Mesendoderm (in vitro differentiated cells): ENCODE data around the gene SV2C.
A peak's percentile ranks its signal among the peaks of the same experiment; 100 is the strongest.

ENCODE experiments used
- DNase-seq: peaks from one replicate; pipeline ENCODE4 v3.0.0; 2013
- H2AK5ac ChIP-seq: 2 replicates; pipeline ENCODE4 v1.6.1; 2013; ENCODE audit warnings: low read length, inconsistent platforms
- H2BK120ac ChIP-seq: 2 replicates; pipeline ENCODE4 v1.6.1; 2013; ENCODE audit warnings: low read depth, mild to moderate bottlenecking, low read length, moderate library complexity, mixed read lengths
- H2BK15ac ChIP-seq: replicated peaks from 2 replicates; pipeline ENCODE4 v1.6.1; 2013; ENCODE audit warnings: low read depth, mild to moderate bottlenecking, moderate library complexity
- H2BK5ac ChIP-seq: 2 replicates; pipeline ENCODE4 v1.6.1; 2013; ENCODE audit warnings: low read length, inconsistent platforms
- H3K18ac ChIP-seq: 2 replicates; pipeline ENCODE4 v1.6.1; 2013; ENCODE audit warnings: mild to moderate bottlenecking, low read length, mixed read lengths
- H3K23ac ChIP-seq: one replicate; pipeline ENCODE4 v1.6.1; 2013; ENCODE audit warnings: low read length
- H3K27ac ChIP-seq: 2 replicates; pipeline ENCODE4 v1.5.1; 2013; ENCODE audit warnings: low read depth, mild to moderate bottlenecking, inconsistent platforms, low read length, moderate library complexity
- H3K27me3 ChIP-seq: 2 replicates; pipeline ENCODE4 v1.6.1; 2013; ENCODE audit warnings: low read length, control low read depth, mild to moderate bottlenecking, inconsistent platforms; ENCODE audit not compliant: insufficient read depth, poor library complexity
- H3K36me3 ChIP-seq: 2 replicates; pipeline ENCODE4 v1.6.1; 2013; ENCODE audit warnings: low read length, inconsistent platforms; ENCODE audit not compliant: control insufficient read depth, insufficient read depth
- H3K4ac ChIP-seq: one replicate; pipeline ENCODE4 v1.6.1; 2013; ENCODE audit warnings: low read depth, mild to moderate bottlenecking, low read length, moderate library complexity
- H3K4me1 ChIP-seq: 2 replicates; pipeline ENCODE4 v1.6.1; 2013; ENCODE audit warnings: low read depth, low read length, inconsistent platforms; ENCODE audit not compliant: control insufficient read depth
- H3K4me2 ChIP-seq: 2 replicates; pipeline ENCODE4 v1.6.1; 2013; ENCODE audit warnings: low read length
- H3K4me3 ChIP-seq: 2 replicates; pipeline ENCODE4 v1.5.1; 2013; ENCODE audit warnings: mild to moderate bottlenecking, low read length
- H3K56ac ChIP-seq: one replicate; pipeline ENCODE4 v1.6.1; 2013; ENCODE audit warnings: low read length
- H3K79me1 ChIP-seq: 2 replicates; pipeline ENCODE4 v1.6.1; 2013; ENCODE audit warnings: low read length, inconsistent platforms
- H3K79me2 ChIP-seq: 2 replicates; pipeline ENCODE4 v1.6.1; 2013; ENCODE audit warnings: mild to moderate bottlenecking, low read length; ENCODE audit not compliant: control insufficient read depth, insufficient read depth
- H3K9ac ChIP-seq: 2 replicates; pipeline ENCODE4 v1.6.1; 2013; ENCODE audit warnings: low read length, inconsistent platforms
- H4K5ac ChIP-seq: one replicate; pipeline ENCODE4 v1.6.1; 2013; ENCODE audit warnings: low read length
- H4K8ac ChIP-seq: one replicate; pipeline ENCODE4 v1.6.1; 2013; ENCODE audit warnings: low read depth, mild to moderate bottlenecking, control low read depth, low read length, moderate library complexity
- WGBS: extraction: QIAGEN DNeasy Blood & Tissue Kit; methylation state at CpG from one replicate; pipeline ENCODE4 v1.1.7; 2013; ENCODE audit warnings: low lambda C conversion rate, missing lambda C conversion rate; ENCODE audit not compliant: insufficient coverage; ENCODE audit errors: extremely low coverage; 5-methylcytosine and 5-hydroxymethylcytosine counted together

SV2C gene

GRCh38 chr5:76325326-76325725, 242.1 kb downstream of the SV2C start:
- Histone ChIP-seq H2BK15ac (no peak overlapping the region), H3K4ac (no peak overlapping the region), H3K9ac (no peak overlapping the region), H3K4me3 (no peak overlapping the region), H4K8ac (no peak overlapping the region), H3K36me3 (no peaks in the 10 kb centered on the region), H3K79me1 (no peaks in the 10 kb centered on the region), H3K27me3 (no peaks in the 10 kb centered on the region), H2BK5ac (no peak overlapping the region), H3K4me1 (peaks cover 15% of the 10 kb centered on the region), H2AK5ac (no peak overlapping the region), H4K5ac (no peak overlapping the region), H2BK120ac (no peak overlapping the region), H3K56ac (no peak overlapping the region), H3K4me2 (no peak overlapping the region), H3K23ac (no peak overlapping the region), H3K79me2 (no peaks in the 10 kb centered on the region), H3K18ac (no peak overlapping the region), H3K27ac (no peak overlapping the region)
- DNase-seq: peak; percentile 37
- WGBS: no CpG with 5 or more reads among the region's 7 CpGs

GRCh38 chr5:76325876-76326491, 242.8 kb downstream of the SV2C start:
- no peak overlapping the region for H3K4me3 ChIP-seq
- H2AK5ac ChIP-seq: no peak overlapping the region
- H4K5ac ChIP-seq: no peak overlapping the region
- no peak overlapping the region for H2BK5ac ChIP-seq
- H3K27ac ChIP-seq: no peak overlapping the region
- H3K79me2 ChIP-seq: no peaks in the 10 kb centered on the region
- no peak for DNase-seq
- no peak overlapping the region for H2BK120ac ChIP-seq
- H3K4me1 ChIP-seq: peaks cover 15% of the 10 kb centered on the region
- no peaks in the 10 kb centered on the region for H3K27me3 ChIP-seq
- no peak overlapping the region for H3K23ac ChIP-seq
- no peaks in the 10 kb centered on the region for H3K79me1 ChIP-seq
- peak overlapping the region; percentile 47 for H2BK15ac ChIP-seq
- H3K4me2 ChIP-seq: no peak overlapping the region
- H3K36me3 ChIP-seq: no peaks in the 10 kb centered on the region
- H3K9ac ChIP-seq: no peak overlapping the region
- peak overlapping the region; percentile 24 for H3K18ac ChIP-seq
- no peak overlapping the region for H4K8ac ChIP-seq
- WGBS: no CpG with 5 or more reads among the region's 3 CpGs
- H3K4ac ChIP-seq: no peak overlapping the region
- H3K56ac ChIP-seq: peak overlapping the region; percentile 62

- Histone ChIP-seq H3K4me2 (peak overlapping the region; percentile 32), H2BK5ac (peak overlapping the region; percentile 28), H3K9ac (peak overlapping the region; percentile 32), H3K4ac (no peak overlapping the region), H3K56ac (peak overlapping the region; percentile 62), H3K27ac (peak overlapping the region; percentile 20), H3K79me2 (no peaks in the 10 kb centered on the region), H2AK5ac (no peak overlapping the region), H3K79me1 (no peaks in the 10 kb centered on the region), H4K8ac (no peak overlapping the region), H2BK15ac (peak overlapping the region; percentile 47), H3K4me1 (peaks cover 15% of the 10 kb centered on the region), H3K18ac (peak overlapping the region; percentile 28), H3K36me3 (no peaks in the 10 kb centered on the region), H4K5ac (no peak overlapping the region), H3K27me3 (no peaks in the 10 kb centered on the region), H2BK120ac (no peak overlapping the region), H3K23ac (no peak overlapping the region), H3K4me3 (no peak overlapping the region)
- no CpG with 5 or more reads among the region's 10 CpGs for WGBS
- DNase-seq: peak; percentile 74
Observed at GRCh38 chr5:76326577-76327302, 243.6 kb downstream of the SV2C start.

GRCh38 chr5:76329346-76329745, 246.2 kb downstream of the SV2C start:
- peak; percentile 71 for DNase-seq
- Histone ChIP-seq H2BK120ac (no peak overlapping the region), H3K23ac (no peak overlapping the region), H3K4ac (no peak overlapping the region), H3K4me2 (no peak overlapping the region), H3K56ac (no peak overlapping the region), H3K27me3 (no peaks in the 10 kb centered on the region), H3K36me3 (no peaks in the 10 kb centered on the region), H3K27ac (no peak overlapping the region), H3K4me1 (peaks cover 15% of the 10 kb centered on the region), H3K18ac (no peak overlapping the region), H2BK5ac (no peak overlapping the region), H3K79me1 (no peaks in the 10 kb centered on the region), H3K79me2 (no peaks in the 10 kb centered on the region), H3K4me3 (no peak overlapping the region), H2AK5ac (no peak overlapping the region), H4K8ac (no peak overlapping the region), H3K9ac (no peak overlapping the region), H4K5ac (no peak overlapping the region), H2BK15ac (no peak overlapping the region)

GRCh38 chr5:76331126-76331525, 247.9 kb downstream of the SV2C start:
- no peak for DNase-seq
- Histone ChIP-seq H3K18ac (no peak overlapping the region), H3K27ac (no peak overlapping the region), H3K27me3 (no peaks in the 10 kb centered on the region), H3K56ac (no peak overlapping the region), H3K79me1 (no peaks in the 10 kb centered on the region), H2AK5ac (no peak overlapping the region), H3K79me2 (no peaks in the 10 kb centered on the region), H3K9ac (no peak overlapping the region), H2BK120ac (no peak overlapping the region), H2BK5ac (no peak overlapping the region), H3K4me3 (no peak overlapping the region), H2BK15ac (no peak overlapping the region), H4K8ac (no peak overlapping the region), H3K4ac (no peak overlapping the region), H3K4me1 (peaks cover 7% of the 10 kb centered on the region), H3K4me2 (no peak overlapping the region), H3K23ac (no peak overlapping the region), H4K5ac (no peak overlapping the region), H3K36me3 (no peaks in the 10 kb centered on the region)
- no CpG with 5 or more reads among the region's 4 CpGs for WGBS
